ENCODE data around the gene CBR1. TPM values are rescaled to one million over a fixed set of nuclear protein-coding genes. Genes with fewer than 3 reads are reported as not detected.
A peak's percentile ranks its signal among the peaks of the same experiment; 100 is the strongest.

Gene CBR1
- total and polyA plus RNA-seq, 2 of the 13 experiments (the other 11 are each of a cell fraction or from before 2014, with no cell fraction given), result 33.7 to 38.7 TPM

DNA sequence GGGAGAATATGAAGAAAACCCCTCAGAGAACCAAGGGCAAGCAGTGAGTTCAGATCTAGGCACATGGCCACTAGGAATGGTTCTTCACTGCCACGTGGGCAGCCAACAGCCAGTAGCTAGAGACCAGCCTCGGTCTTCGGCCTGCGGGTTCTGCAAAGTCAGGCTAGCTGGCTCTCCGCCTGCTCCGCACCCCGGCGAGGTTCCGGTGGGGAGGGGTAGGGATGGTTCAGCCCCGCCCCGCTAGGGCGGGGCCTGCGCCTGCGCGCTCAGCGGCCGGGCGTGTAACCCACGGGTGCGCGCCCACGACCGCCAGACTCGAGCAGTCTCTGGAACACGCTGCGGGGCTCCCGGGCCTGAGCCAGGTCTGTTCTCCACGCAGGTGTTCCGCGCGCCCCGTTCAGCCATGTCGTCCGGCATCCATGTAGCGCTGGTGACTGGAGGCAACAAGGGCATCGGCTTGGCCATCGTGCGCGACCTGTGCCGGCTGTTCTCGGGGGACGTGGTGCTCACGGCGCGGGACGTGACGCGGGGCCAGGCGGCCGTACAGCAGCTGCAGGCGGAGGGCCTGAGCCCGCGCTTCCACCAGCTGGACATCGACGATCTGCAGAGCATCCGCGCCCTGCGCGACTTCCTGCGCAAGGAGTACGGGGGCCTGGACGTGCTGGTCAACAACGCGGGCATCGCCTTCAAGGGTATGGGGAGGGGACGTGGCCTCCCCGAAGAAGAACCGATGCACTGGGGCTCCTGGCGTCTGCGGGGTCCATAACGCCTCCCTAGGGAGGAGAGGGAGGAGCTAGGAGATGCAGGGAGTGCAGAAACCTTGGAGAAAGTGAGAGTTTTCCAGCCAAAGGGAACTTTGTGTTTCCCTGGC lies at the start of gene CBR1 (continued):
- TF ChIP-seq, protein P1, sequence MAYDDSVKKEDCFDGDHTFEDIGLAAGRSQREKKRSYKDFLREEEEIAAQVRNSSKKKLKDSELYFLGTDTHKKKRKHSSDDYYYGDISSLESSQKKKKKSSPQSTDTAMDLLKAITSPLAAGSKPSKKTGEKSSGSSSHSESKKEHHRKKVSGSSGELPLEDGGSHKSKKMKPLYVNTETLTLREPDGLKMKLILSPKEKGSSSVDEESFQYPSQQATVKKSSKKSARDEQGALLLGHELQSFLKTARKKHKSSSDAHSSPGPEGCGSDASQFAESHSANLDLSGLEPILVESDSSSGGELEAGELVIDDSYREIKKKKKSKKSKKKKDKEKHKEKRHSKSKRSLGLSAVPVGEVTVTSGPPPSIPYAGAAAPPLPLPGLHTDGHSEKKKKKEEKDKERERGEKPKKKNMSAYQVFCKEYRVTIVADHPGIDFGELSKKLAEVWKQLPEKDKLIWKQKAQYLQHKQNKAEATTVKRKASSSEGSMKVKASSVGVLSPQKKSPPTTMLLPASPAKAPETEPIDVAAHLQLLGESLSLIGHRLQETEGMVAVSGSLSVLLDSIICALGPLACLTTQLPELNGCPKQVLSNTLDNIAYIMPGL (CRISPR knock-in tag; IDR thresholded peaks at IDR 0.05; ENCODE audit: borderline replicate concordance in 1 of 2, low read depth in 1 of 2), result peak in 1 of 2 experiments; percentile 51; a peak in 1 of 4 replicates
- TF ChIP-seq HES4 (CRISPR knock-in tag; IDR thresholded peaks at IDR 0.05; ENCODE audit: borderline replicate concordance) (peak; percentile 39; the same call in 1 of the 2 replicates), MEIS2 (CRISPR knock-in tag; IDR thresholded peaks at IDR 0.05) (peak; percentile 66), ZNF704 (CRISPR knock-in tag; IDR thresholded peaks at IDR 0.05; ENCODE audit: borderline replicate concordance) (peak; percentile 31; the same call in 1 of the 2 replicates), MED1 (CRISPR knock-in tag; IDR thresholded peaks at IDR 0.05) (peak; percentile 32; the same call in 1 of the 2 replicates), RBFOX2 (IDR thresholded peaks at IDR 0.05; ENCODE audit: low read depth, low read length) (peak; percentile 80), PITX1 (CRISPR knock-in tag; IDR thresholded peaks at IDR 0.05) (0 out of 2 replicates have a peak, but pooled peaks have one; percentile 18), ZNF44 (CRISPR knock-in tag; IDR thresholded peaks at IDR 0.05) (no peak), ZNF775 (CRISPR knock-in tag; IDR thresholded peaks at IDR 0.05; ENCODE audit: borderline replicate concordance) (no peak), NR2C2 (CRISPR knock-in tag; IDR thresholded peaks at IDR 0.05; ENCODE audit: borderline replicate concordance) (no peak), ZNF564 (CRISPR knock-in tag; IDR thresholded peaks at IDR 0.05) (peak; percentile 46), ZNF724P (CRISPR knock-in tag; IDR thresholded peaks at IDR 0.05; ENCODE audit: borderline replicate concordance) (peak; percentile 45; the same call in 1 of the 2 replicates), KDM6A (CRISPR knock-in tag; IDR thresholded peaks at IDR 0.05; ENCODE audit: low read depth) (no peak), MTA1 (CRISPR knock-in tag; IDR thresholded peaks at IDR 0.05; ENCODE audit: borderline replicate concordance) (peak; percentile 67; the same call in 1 of the 2 replicates), ZNF558 (CRISPR knock-in tag; IDR thresholded peaks at IDR 0.05; ENCODE audit: borderline replicate concordance) (0 out of 2 replicates have a peak, but pooled peaks have one; percentile 1), TARDBP (CRISPR knock-in tag; IDR thresholded peaks at IDR 0.05) (0 out of 2 replicates have a peak, but pooled peaks have one; percentile 23), KLF6 (CRISPR knock-in tag; IDR thresholded peaks at IDR 0.05) (no peak), IKZF5 (CRISPR knock-in tag; IDR thresholded peaks at IDR 0.05) (no peak; the same call in 1 of the 2 replicates), ZNF546 (CRISPR knock-in tag; conservative IDR thresholded peaks at IDR 0.05) (no peak; the same call in 1 of the 2 replicates), HHEX (CRISPR knock-in tag; IDR thresholded peaks at IDR 0.05) (no peak), FOXA1 (IDR thresholded peaks at IDR 0.05) (no peak), FOXA1 (CRISPR knock-in tag; IDR thresholded peaks at IDR 0.05) (0 out of 2 replicates have a peak, but pooled peaks have one; percentile 12), ZBTB8A (CRISPR knock-in tag; IDR thresholded peaks at IDR 0.05; ENCODE audit: borderline replicate concordance, low read depth) (no peak), POLR2AphosphoS5 (IDR thresholded peaks at IDR 0.05; ENCODE audit: low read depth, low read length) (peak; percentile 61)
- TF ChIP-seq, protein P2, sequence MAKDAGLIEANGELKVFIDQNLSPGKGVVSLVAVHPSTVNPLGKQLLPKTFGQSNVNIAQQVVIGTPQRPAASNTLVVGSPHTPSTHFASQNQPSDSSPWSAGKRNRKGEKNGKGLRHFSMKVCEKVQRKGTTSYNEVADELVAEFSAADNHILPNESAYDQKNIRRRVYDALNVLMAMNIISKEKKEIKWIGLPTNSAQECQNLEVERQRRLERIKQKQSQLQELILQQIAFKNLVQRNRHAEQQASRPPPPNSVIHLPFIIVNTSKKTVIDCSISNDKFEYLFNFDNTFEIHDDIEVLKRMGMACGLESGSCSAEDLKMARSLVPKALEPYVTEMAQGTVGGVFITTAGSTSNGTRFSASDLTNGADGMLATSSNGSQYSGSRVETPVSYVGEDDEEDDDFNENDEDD (CRISPR knock-in tag; IDR thresholded peaks at IDR 0.05; ENCODE audit: borderline replicate concordance), result peak; percentile 70; the same call in 1 of the 2 replicates
